HG02943 (cell line): Measurements from ENCODE around the gene DCANP1.
"Not testable (repeated sequence)": the region's sequence is repeated elsewhere in the genome, so short reads cannot be mapped to it uniquely, and the experiment has no call there.

Source experiments
- ATAC-seq: cut with Tn5 transposase; IDR thresholded peaks from one replicate; pipeline ENCODE4 v1.9.1; 2021; ENCODE audit warnings: mild to moderate bottlenecking, low read depth, moderate library complexity; ENCODE audit not compliant: unreplicated experiment

Gene DCANP1

GRCh38 chr5:135447298-135447929 is at the start of gene DCANP1:
Gene DCANP1 (minus strand): TSS chr5:135447348. CDS start chr5:135447108, 240 bp downstream.
- no peak for ATAC-seq

GRCh38 chr5:135495531-135495930 is 48.4 kb upstream of the DCANP1 start:
- not testable (repeated sequence) for ATAC-seq

GRCh38 chr5:135494196-135494595 is 47.0 kb upstream of the DCANP1 start:
- no peak for ATAC-seq

- no peak for ATAC-seq
Measured at GRCh38 chr5:135493406-135494180, 46.4 kb upstream of the DCANP1 start.

- no peak for ATAC-seq
Measured at GRCh38 chr5:135492319-135492626, 45.1 kb upstream of the DCANP1 start.

GRCh38 chr5:135491552-135492318 is 44.6 kb upstream of the DCANP1 start:
- no peak for ATAC-seq

- ATAC-seq: no peak
Measured at GRCh38 chr5:135491038-135491551, 43.9 kb upstream of the DCANP1 start.

GRCh38 chr5:135490245-135491037 is 43.3 kb upstream of the DCANP1 start:
- no peak for ATAC-seq

- ATAC-seq: no peak
Measured at GRCh38 chr5:135489466-135490244, 42.5 kb upstream of the DCANP1 start.

- ATAC-seq: no peak
Measured at GRCh38 chr5:135488727-135489465, 41.7 kb upstream of the DCANP1 start.

- no peak for ATAC-seq
Measured at GRCh38 chr5:135487839-135488514, 40.8 kb upstream of the DCANP1 start.

- ATAC-seq: no peak
Measured at GRCh38 chr5:135487037-135487395, 39.9 kb upstream of the DCANP1 start.

GRCh38 chr5:135486131-135487036 is 39.2 kb upstream of the DCANP1 start:
- ATAC-seq: no peak

- ATAC-seq: no peak
Measured at GRCh38 chr5:135484674-135485086, 37.5 kb upstream of the DCANP1 start.

GRCh38 chr5:135483254-135483653 is 36.1 kb upstream of the DCANP1 start:
- ATAC-seq: no peak

- ATAC-seq: no peak
Measured at GRCh38 chr5:135482381-135482933, 35.3 kb upstream of the DCANP1 start.

- ATAC-seq: no peak
Measured at GRCh38 chr5:135481909-135482311, 34.8 kb upstream of the DCANP1 start.
